WERI-Rb-1 (cell line): ENCODE results near the gene DCTD.
A peak's percentile ranks its signal among the peaks of the same experiment; 100 is the strongest.

Experiments used
- DNase-seq: peaks from one replicate; pipeline ENCODE4 v3.0.0-alpha.2; 2020
- H3K27ac ChIP-seq: fragments of 250-450 bp; sonication (Bioruptor Pico); 2 replicates; pipeline ENCODE4 v1.5.1; 2020; ENCODE audit warnings: mild to moderate bottlenecking, moderate library complexity
- H3K27me3 ChIP-seq: fragments of 250-450 bp; sonication (Bioruptor Pico); 2 replicates; pipeline ENCODE4 v1.5.1; 2021; ENCODE audit warnings: mild to moderate bottlenecking, low read depth, moderate library complexity; ENCODE audit not compliant: insufficient read depth, severe bottlenecking
- H3K36me3 ChIP-seq: fragments of 250-450 bp; sonication (Bioruptor Pico); 2 replicates; pipeline ENCODE4 v1.5.1; 2020; ENCODE audit warnings: mild to moderate bottlenecking, moderate library complexity
- H3K4me3 ChIP-seq: 2 replicates; pipeline ENCODE4 v1.5.1; 2011; ENCODE audit warnings: low read depth, mild to moderate bottlenecking, control low read depth, low read length
- H3K9me3 ChIP-seq: fragments of 250-450 bp; sonication (Bioruptor Pico); 2 replicates; pipeline ENCODE4 v1.5.1; 2021; ENCODE audit warnings: mild to moderate bottlenecking, moderate library complexity; ENCODE audit not compliant: severe bottlenecking
- TF ChIP-seq, protein P1 (sequence below): IDR thresholded peaks from 2 replicates; pipeline ENCODE4 v1.5.1; 2011; ENCODE audit warnings: low read depth, mild to moderate bottlenecking, control low read depth, inconsistent platforms, low read length

DCTD gene

DNA sequence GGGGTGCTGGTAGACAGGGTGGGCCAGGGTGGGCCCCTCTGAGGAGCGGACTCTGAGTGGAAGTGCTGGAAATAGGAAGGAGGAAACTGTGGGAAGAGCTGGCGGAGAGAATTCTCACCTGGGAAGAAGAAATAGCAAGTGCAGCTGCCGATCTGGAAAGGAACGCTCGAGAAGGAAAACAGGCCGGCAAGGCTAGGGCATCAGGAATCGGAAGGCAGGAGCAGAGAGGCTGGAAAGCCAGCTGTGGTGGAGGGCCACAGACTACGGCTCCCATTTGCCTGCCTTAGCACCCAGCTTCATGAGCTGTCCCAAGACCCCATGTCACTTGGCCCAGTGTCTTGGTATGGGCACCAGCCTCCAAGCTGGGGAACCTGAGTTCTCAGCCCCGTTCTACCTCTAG is 37.3 kb downstream of the DCTD start:
- Histone ChIP-seq H3K4me3 (no peak overlapping the region), H3K36me3 (peaks cover 18% of the 10 kb centered on the region), H3K9me3 (peaks cover under 1% of the 10 kb centered on the region), H3K27me3 (no peaks in the 10 kb centered on the region), H3K27ac (no peak overlapping the region)
- DNase-seq, result no peak
- TF ChIP-seq, protein P1, sequence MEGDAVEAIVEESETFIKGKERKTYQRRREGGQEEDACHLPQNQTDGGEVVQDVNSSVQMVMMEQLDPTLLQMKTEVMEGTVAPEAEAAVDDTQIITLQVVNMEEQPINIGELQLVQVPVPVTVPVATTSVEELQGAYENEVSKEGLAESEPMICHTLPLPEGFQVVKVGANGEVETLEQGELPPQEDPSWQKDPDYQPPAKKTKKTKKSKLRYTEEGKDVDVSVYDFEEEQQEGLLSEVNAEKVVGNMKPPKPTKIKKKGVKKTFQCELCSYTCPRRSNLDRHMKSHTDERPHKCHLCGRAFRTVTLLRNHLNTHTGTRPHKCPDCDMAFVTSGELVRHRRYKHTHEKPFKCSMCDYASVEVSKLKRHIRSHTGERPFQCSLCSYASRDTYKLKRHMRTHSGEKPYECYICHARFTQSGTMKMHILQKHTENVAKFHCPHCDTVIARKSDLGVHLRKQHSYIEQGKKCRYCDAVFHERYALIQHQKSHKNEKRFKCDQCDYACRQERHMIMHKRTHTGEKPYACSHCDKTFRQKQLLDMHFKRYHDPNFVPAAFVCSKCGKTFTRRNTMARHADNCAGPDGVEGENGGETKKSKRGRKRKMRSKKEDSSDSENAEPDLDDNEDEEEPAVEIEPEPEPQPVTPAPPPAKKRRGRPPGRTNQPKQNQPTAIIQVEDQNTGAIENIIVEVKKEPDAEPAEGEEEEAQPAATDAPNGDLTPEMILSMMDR, result no peak

DNA sequence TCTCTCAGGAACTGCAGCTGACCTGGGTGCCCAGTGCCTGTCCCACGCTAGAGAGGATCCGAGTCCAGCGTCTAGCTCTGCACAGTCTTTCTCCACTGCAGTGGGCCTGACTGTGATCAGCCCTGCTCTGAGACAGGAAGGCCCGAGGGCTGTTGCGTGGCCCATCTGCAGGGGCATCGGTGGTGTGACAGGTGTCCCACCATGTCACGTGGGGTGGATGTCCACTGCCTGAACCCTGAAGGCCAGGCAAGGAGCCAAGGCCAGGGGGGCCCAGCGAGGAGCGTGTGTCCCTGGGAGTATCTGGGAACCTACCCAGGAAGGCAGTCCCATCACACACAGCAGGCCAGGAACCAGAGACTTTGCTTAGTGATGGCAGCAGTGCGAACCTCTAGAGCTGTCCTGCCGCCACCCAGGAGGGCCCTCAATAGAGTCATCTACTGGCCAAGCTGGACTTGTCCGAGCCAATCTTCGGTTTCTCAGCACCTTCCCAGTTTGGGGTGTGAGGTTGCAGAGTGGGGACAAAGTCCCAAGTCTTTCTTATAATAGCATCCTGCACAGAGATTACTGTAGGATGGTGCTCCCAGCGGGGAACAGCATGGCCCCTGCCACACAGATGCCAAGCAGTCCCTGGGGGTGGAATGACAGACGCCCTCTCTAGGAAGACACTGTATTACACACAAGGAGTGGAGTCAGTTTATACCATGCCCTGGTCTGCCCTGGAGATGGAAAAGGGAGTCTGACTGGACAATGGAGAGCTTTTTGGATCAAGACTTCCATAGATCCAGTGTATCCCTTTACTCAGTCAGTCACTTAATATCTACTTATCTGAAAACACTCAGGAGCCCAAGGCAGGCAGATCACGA is 38.3 kb downstream of the DCTD start:
- Histone ChIP-seq H3K27ac (no peak overlapping the region), H3K36me3 (peaks cover 16% of the 10 kb centered on the region), H3K4me3 (no peak overlapping the region), H3K9me3 (no peaks in the 10 kb centered on the region), H3K27me3 (no peaks in the 10 kb centered on the region)
- TF ChIP-seq, protein P1, result 0 out of 2 replicates have a peak, but pooled peaks have one; percentile 22
- no peak for DNase-seq

DNA sequence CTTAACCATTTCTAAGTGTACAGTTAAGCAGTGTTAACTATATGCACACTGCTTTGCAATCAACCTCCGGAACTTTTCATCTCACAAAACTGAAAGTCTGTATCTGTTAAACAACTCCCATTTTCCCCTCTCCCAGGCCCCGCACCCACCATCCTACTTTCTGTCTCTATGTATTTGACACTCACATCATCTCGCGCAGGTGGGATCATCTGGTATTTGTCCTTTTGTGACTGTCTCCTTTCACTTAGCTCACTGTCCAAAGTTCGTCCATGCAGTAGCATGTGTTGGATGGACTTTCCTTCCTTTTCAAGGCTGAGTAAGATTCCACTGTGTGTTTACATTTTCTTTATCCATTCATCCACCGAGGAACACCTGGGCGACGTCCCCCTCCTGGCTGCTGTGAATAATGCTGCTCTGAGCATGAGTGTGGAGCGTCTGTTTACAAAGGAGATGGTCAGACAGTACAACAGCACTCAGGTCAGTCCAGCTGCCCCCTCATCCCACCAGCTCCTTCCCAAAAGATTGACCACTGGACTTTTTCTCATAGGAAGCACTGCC is 39.8 kb downstream of the DCTD start:
- DNase-seq, result no peak
- peaks cover 7% of the 10 kb centered on the region; the same call in 1 of the 2 replicates for H3K36me3 ChIP-seq
- no peak overlapping the region for H3K4me3 ChIP-seq
- H3K9me3 ChIP-seq, result no peaks in the 10 kb centered on the region
- TF ChIP-seq, protein P1, result peak; percentile 48
- no peaks in the 10 kb centered on the region for H3K27me3 ChIP-seq
- H3K27ac ChIP-seq, result peak overlapping the region; percentile 71

DNA sequence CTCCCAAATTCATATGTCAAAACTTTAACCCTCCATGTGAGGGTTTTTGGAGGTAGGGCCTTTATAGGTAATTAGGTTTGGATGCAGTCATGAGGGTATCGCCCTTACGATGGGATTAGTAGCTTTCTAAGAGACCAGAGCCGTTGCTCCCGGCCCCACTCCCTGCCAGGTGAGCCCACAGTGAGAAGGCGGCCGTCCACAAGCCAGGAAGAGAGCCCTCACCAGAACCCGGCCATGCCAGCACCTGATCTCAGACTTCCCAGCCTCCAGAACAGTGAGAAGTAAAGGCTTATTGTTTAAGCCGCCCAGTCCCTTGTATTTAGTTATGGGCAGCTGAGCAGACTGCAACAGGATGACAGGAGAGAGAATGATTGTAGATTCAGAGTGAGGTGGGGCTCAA is 40.8 kb downstream of the DCTD start:
- no peaks in the 10 kb centered on the region for H3K27me3 ChIP-seq
- no peak overlapping the region for H3K4me3 ChIP-seq
- H3K9me3 ChIP-seq, result no peaks in the 10 kb centered on the region
- peak; percentile 55 for DNase-seq
- H3K36me3 ChIP-seq, result peaks cover 7% of the 10 kb centered on the region; the same call in 1 of the 2 replicates
- peak overlapping the region; percentile 71 for H3K27ac ChIP-seq
- TF ChIP-seq, protein P1, result no peak

DNA sequence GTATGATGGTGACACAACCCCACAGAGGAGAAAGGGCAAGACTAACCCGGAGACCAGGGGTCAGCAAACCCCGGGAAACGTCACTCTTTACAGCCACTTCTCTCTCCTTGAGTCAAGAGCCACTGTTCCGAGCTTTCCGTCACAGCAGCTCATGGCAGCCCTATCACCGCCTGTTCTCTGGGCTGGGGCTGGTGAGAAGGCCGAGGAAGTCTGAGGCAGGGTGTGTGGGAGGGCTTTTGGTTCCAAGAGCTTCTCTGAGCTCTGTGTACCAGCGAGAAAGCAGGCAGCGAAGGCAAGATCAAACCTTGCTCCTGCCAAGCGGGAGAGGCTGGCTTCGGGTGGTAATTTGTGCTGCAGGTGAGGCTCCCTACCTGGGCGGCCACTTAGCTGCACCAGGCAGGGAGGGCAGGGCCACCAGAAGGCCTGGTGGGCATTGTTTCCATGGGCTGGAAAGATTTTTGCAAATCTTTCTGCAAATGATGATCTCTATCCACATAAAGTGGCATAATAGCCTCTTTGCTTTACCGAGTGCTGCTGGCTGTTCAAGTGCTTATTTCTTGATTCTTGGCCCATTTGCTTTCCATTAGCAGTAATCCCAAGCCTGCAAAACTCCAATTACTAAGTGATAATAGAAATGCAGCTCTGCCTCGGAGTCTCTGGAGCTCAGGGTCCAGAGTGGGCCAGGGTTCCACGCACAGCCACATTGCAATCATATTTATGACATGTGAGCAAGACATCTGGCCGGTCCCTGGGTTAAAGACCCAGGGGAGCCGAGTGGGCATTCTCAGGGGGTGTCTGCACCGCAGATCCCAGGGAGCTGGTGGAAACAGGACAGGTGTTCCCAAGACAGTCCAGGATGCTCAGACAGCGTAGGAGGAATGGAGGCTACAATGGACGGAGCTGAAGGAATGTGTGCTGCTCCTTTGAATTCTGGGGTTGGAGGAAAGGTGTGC is 41.5 kb downstream of the DCTD start:
- H3K27ac ChIP-seq, result peak overlapping the region; percentile 71
- no peaks in the 10 kb centered on the region for H3K9me3 ChIP-seq
- no peak overlapping the region for H3K4me3 ChIP-seq
- TF ChIP-seq, protein P1, result no peak
- 0 out of 2 replicates have a peak, but pooled peaks cover 2% of the 10 kb centered on the region for H3K36me3 ChIP-seq
- no peaks in the 10 kb centered on the region for H3K27me3 ChIP-seq
- no peak for DNase-seq
